K562 (cell line): ENCODE data around the gene RNF207. TPM values are rescaled to one million over a fixed set of nuclear protein-coding genes. Genes with fewer than 3 reads are reported as not detected.

Experiments
- ATAC-seq: fragments of 200-7000 bp; cut with Tn5 transposase; 3 replicates; pipeline ENCODE4 v1.9.1; 2020; ENCODE audit warnings: moderate library complexity
- BruUV-seq: library from RNA; stranded (reverse); fragments of 400-500 nt; replicated peaks from 2 replicates; lab custom pipeline; 2021; lab: Mats Ljungman, UMichigan
- CTCF ChIA-PET: fragments of 300-600 bp; formaldehyde crosslinking; extraction: SDS; loops from one replicate; lab custom pipeline; 2021; ENCODE audit warnings: low intra/inter-chr PET ratio; lab: Yijun Ruan, JAX
- POLR2A ChIA-PET: fragments of 300-600, 350-650 bp; sonication (Branson Sonifier 250); formaldehyde crosslinking; extraction: SDS; loops from one replicate; lab custom pipeline; 2021; ENCODE audit warnings: antibody characterized with exemption, inconsistent platforms; lab: Yijun Ruan, JAX
- DNase-seq, 4 experiments: peaks; one replicate each; pipeline versions ENCODE4 v3.0.0 to v3.0.0-alpha.2; 2011 to 2018; ENCODE audit warnings: low spot score in 3 of 4, mixed read lengths in 3 of 4; ENCODE audit errors: extremely low read depth in 1 of 4
- FAIRE-seq: peaks from 2 replicates; lab custom pipeline; 2011; peaks lifted over from hg19 to GRCh38; lab: Jason Lieb, UNC
- H2AFZ ChIP-seq: 2 replicates; pipeline ENCODE4 v1.6.0; 2011; ENCODE audit warnings: low read depth, low read length, control low read depth, inconsistent platforms
- H3K27ac ChIP-seq: fragments of 200-600 bp; 3 replicates; pipeline ENCODE4 v1.8.0; 2011; ENCODE audit warnings: low read depth, mild to moderate bottlenecking, control low read depth, inconsistent platforms, low read length, moderate library complexity, mixed read lengths; ENCODE audit errors: extremely low read depth
- H3K27me3 ChIP-seq, 2 experiments: fragments of 300-600 bp in 1 of 2; 2 replicates in 1 of 2; 3 replicates in 1 of 2; pipeline versions ENCODE4 v1.6.0 to v1.8.0; 2011; ENCODE audit warnings: inconsistent platforms in 2 of 2, low read length in 2 of 2, mild to moderate bottlenecking in 1 of 2, mixed read lengths in 1 of 2, moderate library complexity in 1 of 2; ENCODE audit not compliant: control insufficient read depth in 2 of 2, insufficient read depth in 2 of 2
- H3K36me3 ChIP-seq: fragments of 300-600 bp; 3 replicates; pipeline ENCODE4 v1.8.0; 2011; ENCODE audit warnings: mild to moderate bottlenecking, low read length, inconsistent platforms; ENCODE audit not compliant: control insufficient read depth, insufficient read depth
- H3K4me1 ChIP-seq, 2 experiments: fragments of 200-600 bp in 1 of 2; replicated peaks in 1 of 2; 2 replicates in 1 of 2; 3 replicates in 1 of 2; pipeline versions ENCODE4 v1.5.1 to v1.8.0; 2011; ENCODE audit warnings: inconsistent platforms in 2 of 2, low read length in 2 of 2, mild to moderate bottlenecking in 1 of 2, mixed read lengths in 1 of 2, moderate library complexity in 1 of 2; ENCODE audit not compliant: control insufficient read depth in 2 of 2, insufficient read depth in 2 of 2
- H3K4me2 ChIP-seq: 2 replicates; pipeline ENCODE4 v1.6.1; 2011; ENCODE audit warnings: low read length, control low read depth, inconsistent platforms, mixed read lengths; ENCODE audit not compliant: insufficient read depth
- H3K4me3 ChIP-seq: fragments of 200-600 bp; sonication (generic), shearing (Covaris generic); 2 replicates; pipeline ENCODE4 v1.5.1; 2016; ENCODE audit warnings: control low read depth, inconsistent platforms
- H3K79me2 ChIP-seq: fragments of 200-600 bp; 3 replicates; pipeline ENCODE4 v1.8.0; 2011; ENCODE audit warnings: low read length, inconsistent platforms; ENCODE audit not compliant: control insufficient read depth, insufficient read depth
- H3K9ac ChIP-seq, 2 experiments: 2 replicates each; pipeline versions ENCODE4 v1.6.0 to v1.6.1; 2011; ENCODE audit warnings: low read depth in 2 of 2, low read length in 2 of 2, control low read depth in 1 of 2, inconsistent platforms in 1 of 2, mild to moderate bottlenecking in 1 of 2, mixed read lengths in 1 of 2; ENCODE audit not compliant: insufficient read depth in 1 of 2
- H3K9me1 ChIP-seq: one replicate; pipeline ENCODE4 v1.6.0; 2011; ENCODE audit warnings: inconsistent platforms, mild to moderate bottlenecking, low read length, moderate library complexity; ENCODE audit not compliant: control insufficient read depth, insufficient read depth
- H3K9me3 ChIP-seq: replicated peaks from 2 replicates; pipeline ENCODE4 v1.5.1; 2011; ENCODE audit warnings: low read depth, low read length, inconsistent platforms; ENCODE audit not compliant: control insufficient read depth, insufficient read depth
- H4K20me1 ChIP-seq: replicated peaks from 2 replicates; pipeline ENCODE4 v1.6.1; 2011; ENCODE audit warnings: low read length, inconsistent platforms, mixed read lengths; ENCODE audit not compliant: control insufficient read depth, insufficient read depth
- BMI1 ChIP-seq: fragments of 150-350 bp; IDR thresholded peaks from 2 replicates; pipeline ENCODE4 v1.6.1; 2014; ENCODE audit warnings: low read length
- DDX20 ChIP-seq: fragments of 450-650 bp; IDR thresholded peaks from 2 replicates; pipeline ENCODE4 v1.6.1; 2016; ENCODE audit warnings: missing genetic modification characterization, low read depth, mild to moderate bottlenecking, missing compliant biosample characterization, moderate library complexity
- MGA ChIP-seq: fragments of 450-650 bp; IDR thresholded peaks from 2 replicates; pipeline ENCODE4 v1.6.1; 2016; ENCODE audit warnings: mild to moderate bottlenecking, moderate library complexity
- NCOA4 ChIP-seq: fragments of 450-650 bp; IDR thresholded peaks from 2 replicates; pipeline ENCODE4 v1.6.1; 2018; ENCODE audit warnings: mild to moderate bottlenecking; ENCODE audit not compliant: partially characterized antibody
- RFX1 ChIP-seq: fragments of 450-650 bp; IDR thresholded peaks from 2 replicates; pipeline ENCODE4 v1.6.1; 2016; ENCODE audit warnings: mild to moderate bottlenecking, moderate library complexity
- ZNF780A ChIP-seq: fragments of 250-450 bp; sonication (Bioruptor Pico); IDR thresholded peaks from 2 replicates; pipeline ENCODE4 v1.5.0; 2021; ENCODE audit warnings: mild to moderate bottlenecking
- WGBS: fragments of 100-300 bp; shearing (Covaris generic); methylation state at CpG from one replicate; pipeline ENCODE4 v1.1.6; 2016; ENCODE audit warnings: low coverage, mixed read lengths; ENCODE audit not compliant: insufficient coverage; ENCODE audit errors: missing lambda C conversion rate; 5-methylcytosine and 5-hydroxymethylcytosine counted together
- in situ Hi-C: fragments of 300-500 bp; cut with MboI; formaldehyde crosslinking; loops from 4 replicates; pipeline ENCODE4 v1.15.0; 2018; ENCODE audit warnings: inconsistent platforms, mixed read lengths
- intact Hi-C: fragments of 100-400 bp; cut with micrococcal nuclease; formaldehyde crosslinking; loops from 2 replicates; pipeline ENCODE4 v1.14.2; 2022
- polyA plus RNA-seq, 8 experiments: library from polyadenylated mRNA; depleted of rRNA in 4 of 8; stranded (reverse) in 5 of 8; unstranded in 3 of 8; fragments of >200 nt; fragmentation: Nextera tagmentation in 2 of 8; fragmentation: Illumina TruSeq in 1 of 8; extraction: Ambion mirVana in 2 of 8; extraction: Trizol in 1 of 8; gene quantifications; 2 replicates each; pipeline versions ENCODE4 v1.2.1 to v1.2.3, GENCODE V29; 2011 to 2014; ENCODE audit warnings: inconsistent platforms in 1 of 8, missing spikeins in 1 of 8
- total RNA-seq, 7 experiments: library from RNA; depleted of rRNA in 6 of 7; stranded (reverse); fragments of >200 nt in 6 of 7; fragmentation: Illumina TruSeq in 2 of 7; extraction: Trizol in 2 of 7; gene quantifications; 2 replicates each; pipeline versions ENCODE4 v1.2.1 to v1.2.3, GENCODE V29; 2011 to 2021; ENCODE audit warnings: low replicate concordance in 1 of 7

Gene RNF207
- total and polyA plus RNA-seq, 9 of the 15 experiments (the other 6 are each of a cell fraction or from before 2014, with no cell fraction given), result 2.7 to 30.6 (median 12.9) TPM

GRCh38 chr1:6163973-6164617 lies 41.8 kb upstream of the RNF207 start:
- CTCF ChIA-PET, result no interaction called here
- Histone ChIP-seq H3K27me3 (peaks cover 60 to 91% of the 10 kb centered on the region in 2 experiments), H3K79me2 (no peaks in the 10 kb centered on the region), H3K9me3 (no peaks in the 10 kb centered on the region), H3K9ac (no peak overlapping the region), H3K4me3 (no peak overlapping the region), H3K9me1 (peaks cover 3% of the 10 kb centered on the region), H2AFZ (no peak overlapping the region), H3K27ac (no peak overlapping the region)
- no peak for ATAC-seq
- FAIRE-seq, result no peak
- intact Hi-C loops, result no loop called here
- BruUV-seq, result no TSS peak
- POLR2A ChIA-PET, result no interaction called here
- in situ Hi-C loops, result no loop called here
- no peak for TF ChIP-seq ZNF780A
- TF ChIP-seq DDX20 (tag), result no peak
- TF ChIP-seq NCOA4, result no peak
- 0 out of 2 replicates have a peak, but pooled peaks have one; percentile 19 for TF ChIP-seq BMI1
- TF ChIP-seq MGA, result no peak
- peak; percentile 89 for TF ChIP-seq RFX1
- TF ChIP-seq, all 486 proteins: peak for 2
- H3K4me1 ChIP-seq, result peaks cover 0 to 4% of the 10 kb centered on the region in 2 experiments; a peak in 2 of 5 replicates
- under 1% methylated on average over 19 of the region's 19 CpGs for WGBS
- no peak for DNase-seq
- H4K20me1 ChIP-seq, result peaks cover 59% of the 10 kb centered on the region
- no peak overlapping the region for H3K4me2 ChIP-seq
- H3K36me3 ChIP-seq, result no peaks in the 10 kb centered on the region
